ENCODE measurements around the gene ESR1.
"Not testable (repeated sequence)": the region's sequence is repeated elsewhere in the genome, so short reads cannot be mapped to it uniquely, and the experiment has no call there.

The ESR1 gene

GRCh38 chr6:151998784-151999183 is 191.3 kb downstream of the ESR1 start:
- no peak for DNase-seq

DNA sequence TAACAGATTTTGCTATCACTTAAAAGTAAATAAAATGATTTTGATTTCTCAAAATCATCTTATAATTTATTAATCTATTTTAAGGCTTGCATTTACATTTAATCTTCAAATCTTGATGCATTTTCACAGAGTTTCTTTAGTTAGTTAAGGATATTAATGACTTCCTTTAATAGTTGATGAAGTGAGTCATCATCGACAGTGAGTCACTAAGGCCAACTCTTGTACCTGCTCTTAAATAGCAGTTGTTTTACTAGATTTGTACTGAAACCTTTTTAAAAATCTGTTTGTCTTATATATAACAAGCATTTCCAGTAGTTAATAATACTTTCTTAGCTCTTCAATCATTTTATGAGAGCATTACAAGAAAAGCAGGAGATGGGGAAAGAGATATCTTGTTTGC is 191.7 kb downstream of the ESR1 start:
- no peak for DNase-seq

GRCh38 chr6:152001408-152001807 is 193.9 kb downstream of the ESR1 start:
- DNase-seq: no peak

- no peak for DNase-seq
Measured at GRCh38 chr6:152002306-152002705, 194.8 kb downstream of the ESR1 start.

- no peak for DNase-seq
Measured at GRCh38 chr6:152004036-152004566, 196.6 kb downstream of the ESR1 start.

DNA sequence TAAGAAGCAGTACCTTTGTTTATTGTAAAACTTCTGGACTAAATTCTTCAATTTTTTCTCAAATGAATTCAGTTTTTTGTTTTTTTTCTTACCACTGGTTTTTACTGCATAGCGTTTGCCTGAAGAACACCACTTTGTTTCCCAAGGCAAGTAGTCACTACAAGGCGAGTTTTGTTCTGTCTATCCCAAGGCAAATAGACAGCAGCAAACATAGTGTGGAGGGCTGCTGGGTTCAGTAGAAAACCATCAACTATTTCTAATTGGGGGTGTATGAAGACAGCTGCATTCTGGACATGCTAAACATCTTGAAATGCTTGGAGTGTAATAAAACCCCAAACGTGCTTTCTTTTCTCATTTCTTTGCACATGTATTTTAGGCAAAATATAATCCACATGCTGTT is 197.4 kb downstream of the ESR1 start:
- DNase-seq: no peak

- DNase-seq: no peak
Measured at GRCh38 chr6:152008779-152009178, 201.3 kb downstream of the ESR1 start.

DNA sequence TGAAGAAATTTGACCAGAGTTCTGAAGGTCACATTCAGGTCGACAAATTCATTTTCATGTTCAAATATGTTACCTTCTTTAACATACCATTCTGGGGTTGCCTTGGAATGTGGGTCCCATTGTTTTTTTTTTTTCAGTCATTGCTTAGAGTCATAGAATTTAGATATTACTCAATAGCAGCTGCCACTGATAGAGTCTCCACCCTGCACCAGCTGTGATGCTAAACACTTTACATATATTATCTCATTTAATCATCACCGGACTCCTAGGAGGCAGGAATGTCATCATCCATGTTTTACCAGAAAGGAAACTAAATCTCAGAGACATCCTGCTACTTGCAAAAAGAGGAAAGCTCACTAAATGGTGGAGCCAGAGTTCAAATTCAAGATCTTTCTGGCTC is 204.7 kb downstream of the ESR1 start:
- DNase-seq: no peak

- DNase-seq: no peak
Measured at GRCh38 chr6:152018876-152019275, 211.4 kb downstream of the ESR1 start.

DNA sequence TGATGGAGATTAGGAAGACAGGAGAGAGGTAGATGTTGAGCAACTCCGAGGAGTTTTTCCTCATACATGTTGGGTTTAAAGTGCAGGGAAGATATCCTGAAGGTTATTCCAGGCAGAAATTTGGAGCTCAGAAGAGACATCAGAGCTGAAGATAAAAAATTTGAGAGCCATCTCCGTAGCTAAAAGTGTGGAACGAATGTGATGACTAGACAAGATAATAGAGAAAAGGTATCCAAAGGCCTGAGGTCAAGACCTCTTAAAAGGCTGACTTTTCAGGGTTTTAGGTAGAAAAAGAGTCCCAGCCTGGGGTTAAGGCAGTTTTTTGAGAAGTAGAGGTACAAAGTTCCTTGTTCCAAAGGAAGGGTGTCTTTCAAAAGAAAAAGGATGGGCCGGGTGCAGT is 214.8 kb downstream of the ESR1 start:
- no peak for DNase-seq

- DNase-seq: no peak
Measured at GRCh38 chr6:152023613-152024012, 216.1 kb downstream of the ESR1 start.

- DNase-seq: no peak
Measured at GRCh38 chr6:152026291-152026690, 218.8 kb downstream of the ESR1 start.

DNA sequence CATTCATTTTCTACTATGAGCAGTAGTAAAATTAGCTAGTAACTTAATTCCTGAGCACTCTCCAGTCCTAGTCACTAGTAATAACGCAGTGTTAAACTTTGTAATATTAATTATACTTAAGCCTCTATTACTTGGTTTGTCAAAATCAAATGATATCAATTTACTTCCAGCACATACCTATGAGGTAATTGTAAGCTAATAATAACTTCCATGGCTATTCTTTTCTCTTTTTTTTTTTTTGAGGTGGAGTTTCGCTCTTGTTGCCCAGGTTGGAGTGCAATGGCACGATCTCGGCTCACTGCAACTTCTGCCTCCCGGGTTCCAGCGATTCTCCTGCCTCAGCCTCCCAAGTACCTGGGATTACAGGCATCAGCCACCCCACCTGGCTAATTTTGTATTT is 219.3 kb downstream of the ESR1 start:
- DNase-seq: not testable (repeated sequence)

- not testable (repeated sequence) for DNase-seq
Measured at GRCh38 chr6:152033765-152034164, 226.3 kb downstream of the ESR1 start.

DNA sequence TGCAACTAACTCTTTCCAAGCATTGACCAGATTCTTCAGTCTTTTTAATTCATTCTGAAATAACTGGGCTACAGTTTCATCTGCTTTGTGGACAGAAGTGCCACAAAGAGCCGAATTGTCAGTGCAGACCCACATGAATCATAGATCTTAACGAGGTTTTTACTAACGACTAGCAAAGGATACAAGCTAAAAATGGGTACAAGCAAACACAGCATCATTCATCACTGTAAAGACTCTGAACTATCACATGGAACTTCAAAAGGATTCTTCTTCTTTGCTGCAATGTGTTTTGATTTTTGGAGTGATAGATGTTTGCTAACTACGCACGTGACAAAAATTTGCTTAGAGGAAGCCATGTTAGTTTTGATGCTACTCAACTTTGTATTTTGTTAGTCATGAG is 227.1 kb downstream of the ESR1 start:
- no peak for DNase-seq

DNA sequence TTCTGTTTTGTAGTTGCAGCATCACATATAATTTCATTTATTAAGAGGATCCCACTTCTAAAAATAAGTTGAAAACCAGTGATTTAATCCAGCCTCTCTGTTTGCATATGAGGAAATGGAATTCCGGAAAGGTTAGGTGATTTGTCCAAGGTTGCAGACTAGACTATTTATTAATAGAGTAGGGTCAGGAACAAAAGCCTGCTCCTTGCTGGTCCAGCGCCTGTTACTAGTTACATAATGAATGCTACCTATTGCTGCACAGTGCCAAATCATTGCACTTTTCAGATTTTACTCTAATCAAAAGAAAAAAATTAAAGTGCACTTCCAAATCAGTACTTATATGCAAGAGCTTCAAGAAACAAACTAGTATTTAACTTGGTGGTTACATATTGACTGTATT is 238.6 kb downstream of the ESR1 start:
- DNase-seq: no peak

DNA sequence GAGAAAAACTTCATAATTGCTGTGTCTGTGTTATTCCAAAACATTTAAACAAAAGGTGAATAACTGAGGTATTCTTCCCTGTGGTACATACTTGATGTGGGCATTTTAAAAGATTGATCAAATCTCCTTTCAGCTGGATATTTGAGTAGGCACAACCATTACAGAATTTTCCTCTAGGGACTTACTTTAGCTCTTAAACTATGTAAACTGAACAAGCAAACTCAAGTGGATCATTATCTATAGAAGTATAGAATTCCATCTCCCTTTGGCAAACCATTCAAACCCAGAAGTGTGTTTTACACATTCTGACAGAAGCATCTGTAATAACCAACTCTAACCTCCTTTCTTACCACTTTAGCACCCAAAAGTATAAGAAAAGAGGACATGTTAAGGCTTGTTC is 241.4 kb downstream of the ESR1 start:
- DNase-seq: no peak

DNA sequence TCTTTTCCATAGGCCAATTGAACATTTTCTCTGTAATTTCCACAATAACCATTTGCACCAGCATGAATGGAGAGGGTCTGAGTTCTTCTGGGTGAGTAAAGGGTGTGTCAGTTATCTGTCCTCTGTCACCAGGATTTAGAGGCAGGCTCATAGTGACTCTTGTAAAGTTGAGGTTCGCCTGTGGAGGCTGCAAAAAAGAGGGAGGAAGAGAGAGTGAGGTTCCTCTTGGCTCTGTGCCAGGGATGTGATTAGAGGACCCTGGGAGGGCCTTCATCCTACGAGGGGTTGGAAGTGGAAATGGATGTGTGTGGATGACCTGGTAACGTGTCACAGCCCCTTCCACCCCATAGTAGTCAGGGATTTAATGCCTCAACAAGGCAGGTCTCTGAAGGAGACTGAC is 242.0 kb downstream of the ESR1 start:
- no peak for DNase-seq

- no peak for DNase-seq
Measured at GRCh38 chr6:152050451-152051195, 243.1 kb downstream of the ESR1 start.

DNA sequence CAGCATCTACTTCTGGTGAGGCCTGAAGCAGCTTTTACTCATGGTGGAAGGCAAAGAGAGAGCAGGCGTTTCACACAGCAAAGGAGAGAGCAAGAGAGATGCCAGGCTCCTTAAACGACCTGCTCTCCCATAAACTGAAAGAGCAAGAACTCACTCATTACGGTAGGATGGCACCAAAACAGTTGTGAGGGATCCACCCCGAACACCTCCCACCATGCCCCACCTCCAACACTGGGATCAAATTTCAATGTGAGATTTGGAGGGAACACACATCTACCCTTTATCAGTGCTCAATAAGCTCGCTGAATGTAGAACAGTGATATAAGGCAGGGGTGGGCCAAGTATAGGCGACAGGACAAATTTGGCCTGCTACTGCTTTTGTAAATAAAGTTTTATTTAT is 244.6 kb downstream of the ESR1 start:
- DNase-seq: no peak

DNA sequence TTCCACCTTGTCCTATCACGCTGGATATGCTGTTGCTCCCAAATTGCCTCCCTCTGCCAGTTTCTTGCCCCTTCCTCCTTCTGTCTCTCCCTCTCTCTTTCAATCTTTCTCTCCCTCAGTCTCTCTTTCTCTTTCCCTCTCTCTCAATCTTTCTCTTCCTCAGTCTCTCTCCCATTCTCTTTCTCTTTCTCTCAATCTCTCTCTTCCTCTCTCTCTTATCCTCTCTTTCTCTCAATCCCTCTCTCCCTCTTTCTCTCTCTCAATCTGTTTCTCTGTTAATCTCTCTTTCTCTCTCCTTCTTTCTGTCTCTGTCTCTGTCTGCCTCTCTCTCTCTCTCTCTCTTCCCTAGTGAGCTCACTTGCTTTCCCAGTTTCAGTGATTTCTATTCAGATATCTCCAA is 245.8 kb downstream of the ESR1 start:
- no peak for DNase-seq

GRCh38 chr6:152054441-152054840 is 247.0 kb downstream of the ESR1 start:
- DNase-seq: peak; percentile 18

DNA sequence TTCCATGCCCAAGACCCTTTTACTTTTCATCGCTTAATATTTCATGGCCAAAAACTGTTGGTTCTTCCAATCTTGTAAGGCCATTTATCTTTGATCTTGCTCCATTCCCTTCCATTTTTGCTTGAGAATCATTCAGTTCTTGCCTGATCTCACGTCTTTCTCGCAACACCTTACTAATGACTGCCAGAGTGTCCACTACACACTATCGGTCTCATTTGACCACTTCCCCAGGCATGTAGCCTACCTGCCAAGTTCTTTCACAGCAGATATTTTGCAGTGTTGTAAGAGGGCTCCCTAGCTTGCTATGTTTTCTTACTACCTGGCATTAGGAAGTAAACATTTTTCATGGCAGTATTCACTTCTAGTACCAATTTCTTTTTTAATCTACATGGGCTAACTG is 248.0 kb downstream of the ESR1 start:
- no peak for DNase-seq

DNA sequence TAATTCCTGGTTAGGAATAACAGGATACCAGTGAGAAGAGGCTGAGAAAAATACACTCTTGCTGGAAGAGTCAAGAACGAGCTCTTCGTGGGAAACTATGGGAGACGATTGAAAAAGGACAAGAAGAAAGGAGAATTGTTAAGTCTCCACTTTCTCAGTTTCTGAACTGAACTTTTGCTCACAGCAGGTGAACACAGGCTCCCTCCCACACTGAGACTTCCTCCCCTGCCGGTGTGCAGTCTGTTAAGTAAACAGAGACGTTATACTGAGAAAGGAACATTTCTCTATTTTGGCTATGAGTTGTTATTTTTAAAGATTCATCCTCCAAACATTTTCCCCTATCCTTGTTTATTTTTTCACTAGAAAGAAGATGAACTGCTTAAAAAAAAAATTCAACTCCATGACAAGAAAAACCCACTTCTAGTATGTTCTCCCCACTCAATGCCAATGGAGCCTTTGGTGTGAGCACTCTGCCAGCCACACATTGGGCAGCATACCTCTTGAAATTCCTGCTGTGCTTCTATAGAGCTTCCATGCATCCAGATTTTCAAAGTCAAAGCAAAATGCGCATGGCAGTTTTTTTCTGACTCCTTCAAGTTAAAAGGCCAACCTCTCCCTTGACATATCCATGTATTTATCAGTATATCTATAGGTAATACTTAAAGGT is 250.5 kb downstream of the ESR1 start:
- no peak for DNase-seq

GRCh38 chr6:152059909-152060308 is 252.4 kb downstream of the ESR1 start:
- DNase-seq: no peak
